Amygdala (tissue), 56 donors: ENCODE measurements around the gene ELFN2.

Experiments
- DNase-seq, 56 donors: peaks; one replicate each; lab custom pipeline; 2025; lab: John Stamatoyannopoulos, UW

The ELFN2 gene

GRCh38 chr22:37428649-37429586, 1.6 kb upstream of the ELFN2 start:
- peak in 8 of 56 donors; percentile 12 to 37 (median 28) for DNase-seq

GRCh38 chr22:37427711-37428635, 694 bp upstream of the ELFN2 start:
- no peak for DNase-seq

GRCh38 chr22:37426706-37427134, 559 bp downstream of the ELFN2 start:
- DNase-seq: no peak

GRCh38 chr22:37425800-37426705, 1.2 kb downstream of the ELFN2 start:
- DNase-seq: peak in 1 of 56 donors; percentile 33

GRCh38 chr22:37425369-37425768, 1.9 kb downstream of the ELFN2 start:
- no peak for DNase-seq

- no peak for DNase-seq
These were observed 4.0 kb downstream of the ELFN2 start for GRCh38 chr22:37423283-37423682.

- DNase-seq: no peak
These were observed 5.8 kb downstream of the ELFN2 start for GRCh38 chr22:37421468-37421877.

GRCh38 chr22:37420686-37421467, 6.4 kb downstream of the ELFN2 start:
- DNase-seq: peak in 1 of 56 donors; percentile 22

- DNase-seq: peak in 1 of 56 donors; percentile 29
These were observed 7.2 kb downstream of the ELFN2 start for GRCh38 chr22:37419969-37420685.

- peak in 2 of 56 donors; percentile 30 to 39 for DNase-seq
These were observed 7.8 kb downstream of the ELFN2 start for GRCh38 chr22:37419370-37419968.

GRCh38 chr22:37418627-37419369, 8.5 kb downstream of the ELFN2 start:
- peak in 7 of 56 donors; percentile 27 to 50 (median 39) for DNase-seq

- peak in 5 of 56 donors; percentile 16 to 25 (median 22) for DNase-seq
These were observed 9.5 kb downstream of the ELFN2 start for GRCh38 chr22:37417677-37418348.

GRCh38 chr22:37417264-37417663, 10.0 kb downstream of the ELFN2 start:
- no peak for DNase-seq

- peak in 47 of 56 donors; percentile 15 to 87 (median 66) for DNase-seq
These were observed 10.5 kb downstream of the ELFN2 start for GRCh38 chr22:37416827-37417226.

- DNase-seq: no peak
These were observed 10.9 kb downstream of the ELFN2 start for GRCh38 chr22:37416389-37416788.

- DNase-seq: no peak
These were observed 12.1 kb downstream of the ELFN2 start for GRCh38 chr22:37415210-37415609.

GRCh38 chr22:37414288-37414687, 13.0 kb downstream of the ELFN2 start:
- no peak for DNase-seq
